ELF-1 (cell line): ENCODE results near the gene ABCB8.

Experiments
- DNase-seq: peaks from one replicate; pipeline ENCODE4 v3.0.0-alpha.2; 2016; ENCODE audit warnings: low read depth, low spot score

ABCB8 gene

GRCh38 chr7:151085691-151086620, 57.7 kb downstream of the ABCB8 start, which contains the start of gene AGAP3:
TSS of gene AGAP3 (plus strand) at chr7:151086475. CDS start at chr7:151086742, 267 bp downstream.
- DNase-seq: peak; percentile 86

- DNase-seq: peak; percentile 41
Measured at GRCh38 chr7:151086802-151087244, 58.6 kb downstream of the ABCB8 start.

GRCh38 chr7:151087245-151088018, 59.2 kb downstream of the ABCB8 start:
- peak; percentile 45 for DNase-seq

GRCh38 chr7:151088019-151088855, 60.0 kb downstream of the ABCB8 start:
- peak; percentile 32 for DNase-seq

- DNase-seq: peak; percentile 96
Measured at GRCh38 chr7:151088856-151089699, 60.8 kb downstream of the ABCB8 start.

- DNase-seq: no peak
Measured at GRCh38 chr7:151089893-151090730, 61.9 kb downstream of the ABCB8 start.

GRCh38 chr7:151091003-151091402, 62.8 kb downstream of the ABCB8 start:
- DNase-seq: no peak

- peak; percentile 82 for DNase-seq
Measured at GRCh38 chr7:151091431-151091830, 63.2 kb downstream of the ABCB8 start.

GRCh38 chr7:151091988-151092387, 63.7 kb downstream of the ABCB8 start:
- no peak for DNase-seq

- DNase-seq: no peak
Measured at GRCh38 chr7:151093748-151094147, 65.5 kb downstream of the ABCB8 start.

GRCh38 chr7:151094675-151095074, 66.4 kb downstream of the ABCB8 start:
- no peak for DNase-seq

- DNase-seq: no peak
Measured at GRCh38 chr7:151095123-151095797, 67.0 kb downstream of the ABCB8 start.

GRCh38 chr7:151095828-151096475, 67.7 kb downstream of the ABCB8 start:
- DNase-seq: no peak
